ENCODE data around the gene ERC2. TPM values are rescaled to one million over a fixed set of nuclear protein-coding genes. Genes with fewer than 3 reads are reported as not detected.

Gene ERC2
- total RNA-seq, 1 donor from 2014 or later = 0.81 TPM

DNA sequence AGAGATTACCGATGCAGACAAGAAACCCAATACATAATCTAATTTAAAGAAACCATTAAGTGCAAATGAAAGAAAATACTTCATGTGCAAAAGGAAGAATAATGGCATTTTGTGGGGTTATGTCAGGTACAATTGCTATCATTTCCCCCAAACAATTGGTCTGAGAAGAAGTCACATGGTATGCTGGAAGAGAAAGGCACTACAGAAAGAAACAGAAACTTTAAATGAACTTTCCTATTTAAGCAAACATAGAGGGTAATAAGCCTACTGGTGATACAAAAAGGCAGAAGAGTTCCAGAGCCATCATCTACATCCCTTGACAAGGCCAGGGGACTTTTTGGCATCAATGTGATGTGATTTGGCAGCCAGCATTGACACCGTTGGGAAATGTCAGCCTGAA lies 678.8 kb downstream of the ERC2 start:
- DNase-seq (no peak), ATAC-seq (ENCODE audit: poor library complexity) (no peak)
- intact Hi-C loops (cut with DNase I) = no loop called here

DNA sequence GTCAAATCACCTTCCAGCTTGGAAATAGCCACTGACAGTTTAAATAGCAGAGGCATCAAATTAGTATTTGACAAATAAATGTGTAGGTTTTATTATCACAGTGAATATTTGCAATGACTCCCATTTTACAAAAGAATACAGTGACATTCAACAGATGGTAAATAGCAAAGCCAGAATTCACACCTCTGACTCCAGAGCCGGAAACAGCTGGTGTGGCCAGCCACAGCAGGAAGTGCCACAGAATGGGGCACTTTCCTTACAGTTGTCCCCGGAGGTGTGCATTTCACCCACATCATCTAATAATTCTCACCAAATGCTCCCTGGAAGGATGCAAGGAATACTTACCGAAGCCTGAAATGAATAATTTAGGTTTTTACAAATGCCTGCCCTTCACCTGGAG lies 685.5 kb downstream of the ERC2 start:
- no peak for ATAC-seq (ENCODE audit: poor library complexity)
- no peak for DNase-seq
- intact Hi-C loops (cut with DNase I) = no loop called here

DNA sequence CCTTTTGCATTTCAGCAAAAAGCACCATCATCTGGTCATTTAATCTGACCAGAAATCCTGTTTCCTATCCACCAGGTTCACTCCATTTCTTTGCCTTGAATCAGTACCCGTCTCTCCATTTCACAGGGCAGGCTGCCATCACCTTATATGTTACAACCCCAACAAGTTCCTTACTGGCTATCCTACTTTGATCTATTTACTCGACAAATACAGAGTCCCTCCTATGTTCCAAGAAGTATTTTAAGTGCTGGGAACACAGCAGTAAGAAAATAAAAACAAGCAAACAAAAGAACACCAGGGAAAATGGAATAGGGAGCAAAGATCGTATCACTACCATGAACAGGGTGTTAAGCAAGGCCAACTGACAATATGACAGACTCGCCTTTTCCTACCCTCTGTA lies 685.9 kb downstream of the ERC2 start:
- no peak for ATAC-seq (ENCODE audit: poor library complexity)
- intact Hi-C loops (cut with DNase I) = no loop called here

DNA sequence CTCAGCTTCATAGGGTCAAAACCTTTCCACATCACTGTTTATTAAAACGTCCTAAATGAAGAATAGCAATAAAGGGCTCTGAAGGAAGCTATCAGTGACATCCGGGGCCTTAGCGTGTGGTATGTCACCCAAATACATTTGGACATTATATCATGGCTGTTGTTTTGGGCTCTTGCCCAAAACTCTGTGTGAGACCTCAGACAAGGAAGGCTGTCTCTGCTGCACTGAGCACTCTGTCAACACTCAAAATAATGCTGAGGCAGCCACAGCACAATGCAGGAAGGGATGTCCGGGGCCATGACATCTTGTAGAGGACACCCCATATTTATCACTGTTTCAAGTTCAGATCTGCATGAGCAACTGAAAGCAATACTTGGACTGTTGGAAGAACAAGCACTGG lies 687.4 kb downstream of the ERC2 start:
- DNase-seq = no peak
- intact Hi-C loops (cut with DNase I) = no loop called here
- no peak for ATAC-seq (ENCODE audit: poor library complexity)

More for the DNA sequence above, 685.9 kb downstream of the ERC2 start:
- DNase-seq = no peak

DNA sequence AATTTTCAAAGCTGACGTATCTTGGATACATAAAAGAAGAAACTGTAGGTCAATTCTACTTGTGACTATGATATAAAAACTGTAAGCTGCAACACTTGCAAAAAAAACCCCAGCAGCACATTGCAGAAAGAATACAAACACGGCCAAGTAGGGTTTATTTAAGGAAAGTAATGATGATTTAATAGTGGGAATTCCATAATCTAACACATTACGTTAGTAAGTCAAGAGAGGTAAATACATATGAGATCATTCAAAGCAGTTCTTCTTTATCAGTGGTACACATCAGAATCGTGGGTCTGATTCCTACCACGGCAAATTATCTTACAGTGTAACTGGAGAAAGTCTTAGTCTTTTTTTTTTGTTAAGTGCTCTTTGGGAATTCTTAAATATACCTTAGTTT lies 688.7 kb downstream of the ERC2 start:
- intact Hi-C loops (cut with DNase I) = no loop called here
- ATAC-seq (ENCODE audit: poor library complexity) (no peak), DNase-seq (no peak)

DNA sequence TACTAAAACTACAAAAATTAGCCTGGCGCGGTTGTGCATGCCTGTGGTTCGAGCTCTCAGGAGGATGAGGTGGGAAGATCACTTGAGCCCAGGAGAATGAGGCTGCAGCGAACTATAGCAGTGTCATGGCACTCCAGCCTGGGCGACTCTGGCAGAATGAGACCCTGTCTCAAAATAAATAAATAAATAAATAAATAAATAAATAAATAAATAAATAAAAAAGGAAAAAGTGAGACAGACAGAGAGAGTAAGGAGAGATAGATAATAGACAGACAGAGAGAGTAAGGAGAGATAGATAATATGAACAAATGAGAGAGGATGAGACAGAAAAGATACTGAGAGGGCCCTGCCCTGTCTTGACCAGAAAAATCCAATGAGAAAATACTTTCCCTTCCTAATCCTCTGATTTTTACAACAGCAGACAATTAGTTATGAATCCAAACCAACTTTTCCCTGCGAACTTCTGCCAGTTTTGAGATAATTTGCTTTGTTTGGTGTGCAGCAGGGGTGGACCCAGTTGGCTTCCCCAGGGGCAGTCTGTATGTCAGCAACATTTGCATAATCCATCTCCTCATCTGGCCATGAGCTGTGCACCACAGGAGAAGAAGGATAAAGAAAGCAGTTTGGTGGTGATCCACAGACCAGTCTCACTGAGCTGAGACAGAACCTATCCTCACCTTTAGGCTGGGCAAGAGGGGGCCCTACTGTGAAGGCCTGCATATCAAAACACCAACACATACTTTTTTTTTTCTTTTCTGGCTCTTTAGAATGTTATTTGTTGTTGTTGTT lies 692.7 kb downstream of the ERC2 start:
- intact Hi-C loops (cut with DNase I) = no loop called here
- ATAC-seq (ENCODE audit: poor library complexity) = no peak
- no peak for DNase-seq

DNA sequence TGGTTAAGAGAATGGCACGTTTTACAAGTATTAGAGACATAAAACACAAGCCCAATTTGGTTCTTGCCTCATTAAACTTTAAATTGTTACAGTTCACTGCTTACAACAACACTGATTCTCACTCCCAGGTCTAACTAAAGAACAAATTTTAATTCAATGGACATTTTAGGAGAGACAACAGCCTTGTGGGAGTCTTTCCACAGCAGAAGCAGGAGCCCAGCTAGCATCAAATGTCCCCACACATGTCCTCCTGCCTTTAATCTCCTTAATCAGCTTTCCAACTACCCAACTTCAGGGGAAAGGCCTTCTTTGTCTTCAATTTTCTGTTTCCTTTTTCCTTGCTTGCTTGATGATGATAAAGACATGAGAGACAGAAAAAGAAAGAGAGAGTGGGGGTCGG lies 693.4 kb downstream of the ERC2 start:
- intact Hi-C loops (cut with DNase I) = no loop called here
- ATAC-seq (ENCODE audit: poor library complexity) (no peak), DNase-seq (no peak)

DNA sequence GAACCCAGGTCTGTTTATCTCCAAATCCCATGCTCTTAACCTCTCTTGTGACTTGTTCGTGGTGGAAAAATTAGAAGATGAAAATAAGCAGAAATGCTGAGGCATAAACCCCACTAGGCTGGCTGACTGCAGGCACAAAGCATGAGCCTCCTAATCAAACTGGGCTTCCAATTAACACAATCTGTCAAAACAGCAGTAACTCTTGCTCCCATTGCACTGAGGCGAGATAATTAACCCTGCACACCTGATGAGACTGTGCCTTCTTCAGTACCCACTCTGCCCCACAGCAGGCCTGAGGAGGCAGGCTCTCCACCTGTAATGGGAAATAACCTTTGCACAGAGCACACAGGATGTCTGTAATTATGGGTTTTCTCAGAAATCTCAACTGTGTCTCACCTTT lies 696.8 kb downstream of the ERC2 start:
- intact Hi-C loops (cut with DNase I) = no loop called here
- no peak for ATAC-seq (ENCODE audit: poor library complexity)
- no peak for DNase-seq

DNA sequence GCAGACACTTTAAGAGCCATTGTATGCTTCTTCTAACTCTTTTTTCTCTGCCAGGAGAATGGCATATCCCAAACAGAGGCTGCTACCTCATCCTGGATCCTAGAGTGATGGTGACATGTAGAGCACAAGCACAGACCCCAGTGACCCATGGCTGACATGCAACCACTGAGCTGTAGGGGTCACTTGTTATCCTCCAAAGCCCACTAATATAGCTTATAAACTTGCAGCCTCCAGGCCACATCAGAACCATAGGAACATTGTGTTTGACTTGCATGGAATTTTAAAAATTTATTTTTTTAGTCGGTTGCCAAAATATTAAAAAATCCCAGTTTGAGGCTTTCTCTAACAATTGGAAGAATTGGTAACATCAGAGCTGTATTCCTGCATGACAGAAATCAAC lies 698.2 kb downstream of the ERC2 start:
- ATAC-seq (ENCODE audit: poor library complexity) (no peak), DNase-seq (no peak)
- intact Hi-C loops (cut with DNase I) = no loop called here

DNA sequence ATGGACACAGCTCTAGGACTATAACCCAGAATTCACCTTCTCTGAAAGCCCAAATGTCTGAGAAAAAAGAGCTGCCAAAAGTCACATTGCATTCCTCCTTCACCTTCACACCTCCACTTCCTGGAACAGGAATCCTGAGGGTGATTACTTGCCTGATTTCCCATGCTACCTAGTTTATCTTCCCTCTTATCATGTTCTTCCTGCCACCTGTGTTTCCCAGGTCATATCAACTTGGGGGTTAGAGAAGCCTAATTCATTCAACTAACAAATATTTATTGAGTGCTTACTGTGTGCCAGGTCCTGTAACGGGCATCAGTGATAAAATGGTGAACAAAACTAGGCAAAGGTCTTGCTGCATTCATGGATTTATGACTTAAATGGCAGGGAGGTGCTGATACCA lies 701.5 kb downstream of the ERC2 start:
- intact Hi-C loops (cut with DNase I) = no loop called here
- no peak for DNase-seq
- no peak for ATAC-seq (ENCODE audit: poor library complexity)

DNA sequence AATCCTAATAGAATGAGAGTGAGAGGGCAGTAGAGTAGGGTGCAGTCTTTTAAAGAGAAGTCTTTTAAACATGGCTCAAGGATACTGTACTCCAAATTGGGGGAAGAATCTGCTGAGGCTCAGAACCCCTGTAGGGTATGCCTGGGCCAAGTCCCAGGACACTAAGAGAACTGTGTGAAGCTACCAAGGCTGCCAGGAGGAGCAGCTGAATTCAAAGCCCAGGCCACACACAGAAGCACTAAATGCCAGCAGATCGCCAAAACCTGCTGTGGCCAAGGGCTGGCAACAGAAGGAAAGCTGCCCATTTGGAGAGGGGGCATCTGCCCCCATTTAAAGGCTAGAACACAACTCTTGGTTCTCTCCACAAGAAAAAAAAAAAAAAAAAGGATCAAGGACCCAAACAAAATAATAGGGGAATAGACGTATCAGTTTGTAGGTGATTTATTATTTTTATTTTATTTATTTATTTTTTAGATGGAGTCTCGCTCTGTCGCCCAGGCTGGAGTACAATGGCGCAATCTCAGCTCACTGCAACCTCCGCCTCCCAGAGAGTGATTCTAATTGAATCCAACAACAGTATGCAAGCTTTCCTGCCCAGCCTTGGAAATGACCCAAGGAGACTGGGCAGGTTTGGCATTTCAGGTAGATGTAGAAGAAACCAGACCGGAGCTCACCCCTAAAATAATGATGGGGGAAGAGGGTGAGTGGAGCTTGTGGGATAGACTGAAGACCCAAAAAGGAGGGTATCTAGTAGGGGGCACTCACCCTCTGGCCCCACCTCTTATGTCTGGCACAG lies 702.2 kb downstream of the ERC2 start:
- intact Hi-C loops (cut with DNase I) = no loop called here
- DNase-seq = no peak
- no peak for ATAC-seq (ENCODE audit: poor library complexity)

DNA sequence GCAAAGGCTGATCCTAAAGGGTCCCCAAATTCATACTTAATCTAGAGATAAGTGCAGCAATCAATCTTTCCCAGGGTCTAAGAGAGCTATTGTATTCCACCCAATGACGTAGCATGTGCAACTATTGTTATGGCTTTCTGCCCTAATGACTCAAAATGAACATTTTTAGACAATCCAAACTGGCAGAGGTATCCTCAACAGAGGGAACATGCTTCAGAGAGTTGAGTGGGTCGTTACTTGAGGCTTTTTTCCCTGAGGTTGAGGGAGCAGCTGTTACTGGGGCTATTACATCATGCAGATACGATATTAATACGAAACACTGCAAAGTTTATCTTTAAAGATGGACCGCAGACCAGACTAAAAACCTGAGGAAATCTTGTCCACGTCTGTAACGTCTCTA lies 702.9 kb downstream of the ERC2 start:
- intact Hi-C loops (cut with DNase I) = no loop called here
- DNase-seq = no peak
- no peak for ATAC-seq (ENCODE audit: poor library complexity)

DNA sequence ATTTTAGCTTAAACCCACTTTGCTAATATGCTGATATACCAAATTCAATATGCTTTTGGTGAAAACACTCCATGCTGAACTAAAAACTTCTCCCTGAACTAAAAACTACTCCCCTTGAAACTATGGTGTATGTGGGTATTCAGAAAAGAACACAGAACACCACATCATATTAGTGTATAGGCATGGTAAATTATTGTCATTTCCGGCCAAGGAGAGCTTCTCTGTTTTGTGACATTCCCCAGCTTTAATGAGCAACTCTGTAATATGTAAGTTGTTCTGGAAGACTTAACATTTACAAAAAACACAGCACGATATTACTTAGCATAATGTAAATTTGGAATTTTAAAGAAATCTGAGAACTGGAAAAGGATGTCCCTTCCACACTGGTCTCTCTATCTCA lies 711.3 kb downstream of the ERC2 start:
- intact Hi-C loops (cut with DNase I) = no loop called here
- no peak for DNase-seq

DNA sequence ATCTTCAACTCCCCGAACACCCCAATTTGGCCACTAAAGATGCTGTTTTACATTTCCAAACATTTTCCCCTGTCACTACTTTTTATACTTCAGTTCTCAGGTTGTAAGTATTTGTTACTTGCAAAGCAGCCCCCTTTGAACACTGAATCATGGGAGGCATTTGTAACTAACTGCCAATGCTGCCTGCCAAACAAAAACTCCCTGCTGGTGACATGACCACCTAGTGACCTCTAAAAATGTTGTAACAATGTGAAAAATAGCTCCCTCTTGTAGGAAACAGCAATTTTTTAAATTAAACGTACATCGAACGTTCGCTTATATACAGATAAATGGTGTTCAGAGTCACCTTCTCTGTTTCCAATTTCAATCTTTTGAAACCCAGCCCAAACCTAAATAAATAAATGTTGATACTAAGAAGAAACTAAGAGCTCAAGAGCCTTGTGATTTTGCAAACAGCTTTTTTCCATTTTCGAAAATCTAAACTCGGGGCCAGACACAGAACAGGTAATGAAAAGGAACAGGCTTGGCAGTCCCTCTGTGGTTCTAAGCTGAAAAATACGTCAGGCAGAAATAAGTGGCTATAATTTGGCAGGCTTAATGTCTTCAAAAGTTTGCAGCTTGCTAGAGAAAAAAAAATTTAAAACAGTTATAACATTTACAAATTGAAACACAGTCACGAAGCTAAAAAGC lies 712.6 kb downstream of the ERC2 start:
- intact Hi-C loops (cut with DNase I) = no loop called here
- no peak for ATAC-seq (ENCODE audit: poor library complexity)
- DNase-seq = no peak

More for the DNA sequence above, 711.3 kb downstream of the ERC2 start:
- ATAC-seq (ENCODE audit: poor library complexity) = no peak

DNA sequence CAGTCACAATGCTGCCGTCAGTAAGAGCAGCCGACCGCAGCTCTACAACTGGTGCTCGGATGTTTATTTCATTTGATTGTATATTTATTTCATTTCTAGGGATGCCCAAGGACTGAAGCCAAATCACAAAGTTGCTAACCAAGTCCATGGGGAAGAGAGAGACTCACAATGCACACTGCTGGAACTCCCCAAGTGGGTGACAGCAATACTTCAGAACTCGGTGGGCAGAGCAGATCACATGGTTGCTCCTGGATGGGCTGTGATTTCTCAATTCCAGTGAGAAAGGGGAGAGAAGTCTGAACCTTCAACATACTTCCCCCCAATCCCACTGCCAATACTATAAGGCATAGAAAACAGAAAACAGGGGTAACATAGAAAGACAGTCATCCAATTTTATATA lies 715.4 kb downstream of the ERC2 start:
- intact Hi-C loops (cut with DNase I) = no loop called here
- no peak for ATAC-seq (ENCODE audit: poor library complexity)

DNA sequence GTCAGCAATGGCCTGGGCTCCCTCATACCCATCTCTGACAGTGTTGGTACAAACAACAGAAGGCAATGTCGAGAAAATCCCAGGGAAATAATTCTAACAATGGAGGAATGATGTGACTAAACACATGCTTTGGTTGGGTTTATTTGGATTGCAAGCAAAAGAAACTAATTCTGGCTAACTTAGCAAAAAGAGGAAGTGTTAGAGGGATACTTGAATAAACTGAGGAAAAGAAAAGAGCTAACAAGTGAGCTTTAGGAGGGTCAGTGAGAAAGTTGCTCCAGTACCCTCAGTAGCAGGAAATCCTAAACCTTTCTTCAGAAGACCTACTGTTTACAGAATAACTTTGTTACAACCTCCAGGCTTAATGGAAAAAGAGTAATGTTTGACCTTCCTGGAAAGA lies 716.5 kb downstream of the ERC2 start:
- ATAC-seq (ENCODE audit: poor library complexity) (no peak), DNase-seq (no peak)
- intact Hi-C loops (cut with DNase I) = no loop called here

More for the DNA sequence above, 715.4 kb downstream of the ERC2 start:
- DNase-seq = no peak

DNA sequence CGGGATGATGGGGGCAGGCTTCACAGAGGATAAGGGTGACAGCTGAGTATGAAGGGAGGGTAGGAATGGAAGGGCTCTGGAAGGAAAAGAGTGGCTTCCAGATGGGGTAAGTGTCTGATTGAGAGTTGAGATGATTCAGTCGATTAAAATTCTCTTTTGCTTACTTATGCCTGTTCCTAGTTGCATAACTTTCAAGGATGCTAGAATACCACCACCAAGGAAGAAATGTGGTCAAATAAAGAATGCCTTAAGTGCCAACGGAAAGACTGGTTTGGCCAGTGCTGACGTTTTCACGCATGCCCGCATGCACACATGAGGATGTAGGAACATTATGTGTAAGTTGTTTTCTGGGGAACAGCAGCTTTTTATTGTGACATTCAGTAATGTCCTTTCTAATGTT lies 717.7 kb downstream of the ERC2 start:
- DNase-seq = no peak
- intact Hi-C loops (cut with DNase I) = no loop called here
- no peak for ATAC-seq (ENCODE audit: poor library complexity)

DNA sequence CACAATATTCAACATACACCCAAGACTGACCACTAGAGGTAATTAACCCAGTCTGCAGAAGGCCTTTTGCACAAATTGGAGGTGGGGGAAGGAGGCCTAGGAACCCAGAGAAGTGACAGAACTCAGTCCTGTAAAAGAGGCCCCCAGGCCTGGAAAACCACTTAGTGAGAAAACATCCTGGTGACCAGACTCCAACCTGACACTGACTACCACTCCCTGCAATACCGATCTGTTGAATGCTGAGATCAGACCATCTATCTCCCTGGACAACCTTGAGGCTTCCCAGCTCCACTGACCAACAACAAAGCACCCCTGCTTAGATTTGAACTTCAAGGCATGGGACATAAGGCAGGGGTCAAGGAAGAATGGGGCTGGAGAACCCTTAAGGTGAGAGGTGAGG lies 719.2 kb downstream of the ERC2 start:
- no peak for DNase-seq
- no peak for ATAC-seq (ENCODE audit: poor library complexity)
- intact Hi-C loops (cut with DNase I) = no loop called here

DNA sequence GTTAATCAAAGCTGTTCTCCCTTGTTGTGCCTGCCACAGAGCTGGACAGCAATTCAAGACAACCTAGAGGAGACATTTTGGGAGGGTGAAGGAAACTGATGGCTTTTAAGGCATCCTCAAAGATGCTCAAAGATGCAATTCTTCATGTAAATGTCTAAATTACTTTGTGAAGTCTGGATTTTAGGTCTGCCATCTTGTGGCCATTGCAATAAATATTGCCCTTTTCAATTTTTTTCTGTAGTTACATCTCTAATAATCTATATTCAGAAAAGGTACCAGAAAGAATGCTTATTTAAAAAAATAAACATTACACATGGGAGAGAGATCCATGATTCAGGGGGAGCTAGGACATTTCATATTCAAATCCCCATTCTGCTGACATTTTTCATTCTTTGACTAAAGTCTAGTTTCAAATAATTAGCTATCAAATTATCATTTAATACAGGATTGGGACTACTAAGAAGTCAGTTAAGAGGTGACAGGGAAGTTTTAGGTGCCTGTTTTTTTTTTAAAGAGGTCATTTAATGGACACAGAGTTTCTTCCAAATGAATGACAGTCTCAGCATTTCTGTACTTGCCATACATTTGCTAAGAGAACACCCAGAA lies 721.4 kb downstream of the ERC2 start:
- intact Hi-C loops (cut with DNase I) = no loop called here
- ATAC-seq (ENCODE audit: poor library complexity) (no peak), DNase-seq (no peak)

DNA sequence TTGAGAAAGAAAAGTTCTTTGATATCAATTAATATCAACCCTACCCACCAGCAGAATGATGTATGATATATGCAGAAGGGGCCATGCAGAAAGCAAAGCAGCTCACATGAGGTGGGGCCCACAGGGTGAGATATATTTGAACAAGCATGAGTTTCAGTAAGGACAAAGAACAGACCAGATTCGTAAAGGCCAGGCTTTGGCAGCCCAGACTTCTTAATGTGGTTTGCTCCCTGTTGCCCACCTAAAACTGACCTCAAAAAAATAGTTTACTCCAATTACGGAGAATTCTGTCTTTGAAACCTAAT lies 725.5 kb downstream of the ERC2 start:
- ATAC-seq (ENCODE audit: poor library complexity) (no peak), DNase-seq (no peak)
- intact Hi-C loops (cut with DNase I) = no loop called here

Measured in Right ventricle myocardium superior (tissue), 1 donor.